Anterior cingulate cortex (tissue), 58 donors: Measurements from ENCODE around the gene HES6.

Experiments
- DNase-seq, 58 donors: peaks; one replicate each; lab custom pipeline; 2025; lab: John Stamatoyannopoulos, UW

HES6 gene

GRCh38 chr2:238256111-238256510, 16.3 kb upstream of the HES6 start:
- no peak for DNase-seq

GRCh38 chr2:238255636-238256035, 15.8 kb upstream of the HES6 start:
- DNase-seq: no peak

- no peak for DNase-seq
These were observed 15.3 kb upstream of the HES6 start for GRCh38 chr2:238255151-238255551.

- DNase-seq: no peak
These were observed 14.4 kb upstream of the HES6 start for GRCh38 chr2:238254095-238254723.

GRCh38 chr2:238252766-238253630, 13.2 kb upstream of the HES6 start:
- no peak for DNase-seq

GRCh38 chr2:238251986-238252385, 12.1 kb upstream of the HES6 start:
- no peak for DNase-seq

- no peak for DNase-seq
These were observed 11.5 kb upstream of the HES6 start for GRCh38 chr2:238251331-238251730.

GRCh38 chr2:238250896-238251295, 11.1 kb upstream of the HES6 start:
- DNase-seq: no peak

GRCh38 chr2:238247841-238248453, 8.1 kb upstream of the HES6 start:
- no peak for DNase-seq

- DNase-seq: no peak
These were observed 7.4 kb upstream of the HES6 start for GRCh38 chr2:238247002-238247822.

- no peak for DNase-seq
These were observed 4.3 kb upstream of the HES6 start for GRCh38 chr2:238244151-238244550.

- DNase-seq: no peak
These were observed 3.7 kb upstream of the HES6 start for GRCh38 chr2:238243496-238244076.

GRCh38 chr2:238242731-238243495, 3.1 kb upstream of the HES6 start:
- DNase-seq: peak in 1 of 58 donors; percentile 12

GRCh38 chr2:238241970-238242369, 2.1 kb upstream of the HES6 start:
- DNase-seq: no peak

GRCh38 chr2:238240757-238241711, 1.2 kb upstream of the HES6 start:
- peak in 10 of 58 donors; percentile 17 to 51 (median 30) for DNase-seq

- DNase-seq: no peak
These were observed 335 bp downstream of the HES6 start for GRCh38 chr2:238239543-238239862.

GRCh38 chr2:238238766-238239542, 884 bp downstream of the HES6 start:
- DNase-seq: peak in 4 of 58 donors; percentile 24 to 37 (median 31)

- DNase-seq: no peak
These were observed 1.5 kb downstream of the HES6 start for GRCh38 chr2:238238311-238238765.
